Mammary epithelial cell (primary cell): ENCODE results near the gene COLQ.

Experiments
- EZH2 ChIP-seq: IDR thresholded peaks from 2 replicates; pipeline ENCODE4 v1.6.1; 2012; ENCODE audit warnings: low read length, inconsistent platforms, borderline replicate concordance
- TF ChIP-seq, protein P1 (sequence below), 2 donors: IDR thresholded peaks in 1 of 2; conservative IDR thresholded peaks in 1 of 2; 2 replicates each; pipeline ENCODE4 v1.5.1; 2011 to 2012; ENCODE audit warnings: inconsistent platforms in 2 of 2, low read length in 2 of 2, mild to moderate bottlenecking in 2 of 2, control low read depth in 1 of 2, low read depth in 1 of 2; ENCODE audit not compliant: insufficient read depth in 1 of 2; ENCODE audit errors: extremely low read depth in 1 of 2

DNA sequence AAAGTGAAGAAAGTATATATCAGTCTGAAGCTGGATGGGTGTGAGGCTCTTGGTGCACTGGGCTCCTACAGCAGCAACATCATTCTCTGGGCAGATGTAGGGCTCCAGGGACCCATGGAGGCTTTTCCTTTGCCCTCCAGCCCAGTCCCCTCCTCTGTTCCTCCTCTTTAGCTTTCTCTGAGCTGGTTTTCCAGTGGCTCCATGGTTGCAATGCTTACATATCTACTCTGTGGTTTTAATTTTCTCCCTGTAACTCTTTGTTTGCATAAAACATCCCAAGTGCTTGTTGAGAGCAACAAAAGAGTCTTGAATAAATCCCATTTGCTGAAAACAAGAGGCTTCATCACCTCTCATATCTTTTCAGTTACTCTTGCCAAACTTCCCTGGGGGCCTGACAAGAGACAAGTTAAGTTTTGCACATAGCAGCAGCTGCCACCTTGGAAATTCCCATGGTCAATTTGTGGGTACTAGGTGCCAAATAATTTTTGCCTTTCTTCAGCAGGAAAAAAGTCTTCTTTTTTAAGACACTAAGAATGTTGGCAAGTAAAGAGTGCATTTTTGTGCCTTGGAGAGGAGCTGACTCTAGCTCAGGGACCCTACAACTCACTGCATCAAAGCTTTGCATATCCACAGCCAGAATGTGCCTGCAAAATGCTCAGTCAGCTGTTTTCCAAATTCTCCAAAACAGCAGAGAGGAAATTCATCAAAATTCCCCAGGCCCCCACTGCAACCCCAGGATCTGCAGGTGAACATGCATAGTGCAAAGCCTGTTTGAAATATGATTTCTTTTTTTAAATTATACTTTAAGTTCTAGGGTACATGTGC, 41.9 kb downstream of the COLQ start:
- TF ChIP-seq, protein P1, sequence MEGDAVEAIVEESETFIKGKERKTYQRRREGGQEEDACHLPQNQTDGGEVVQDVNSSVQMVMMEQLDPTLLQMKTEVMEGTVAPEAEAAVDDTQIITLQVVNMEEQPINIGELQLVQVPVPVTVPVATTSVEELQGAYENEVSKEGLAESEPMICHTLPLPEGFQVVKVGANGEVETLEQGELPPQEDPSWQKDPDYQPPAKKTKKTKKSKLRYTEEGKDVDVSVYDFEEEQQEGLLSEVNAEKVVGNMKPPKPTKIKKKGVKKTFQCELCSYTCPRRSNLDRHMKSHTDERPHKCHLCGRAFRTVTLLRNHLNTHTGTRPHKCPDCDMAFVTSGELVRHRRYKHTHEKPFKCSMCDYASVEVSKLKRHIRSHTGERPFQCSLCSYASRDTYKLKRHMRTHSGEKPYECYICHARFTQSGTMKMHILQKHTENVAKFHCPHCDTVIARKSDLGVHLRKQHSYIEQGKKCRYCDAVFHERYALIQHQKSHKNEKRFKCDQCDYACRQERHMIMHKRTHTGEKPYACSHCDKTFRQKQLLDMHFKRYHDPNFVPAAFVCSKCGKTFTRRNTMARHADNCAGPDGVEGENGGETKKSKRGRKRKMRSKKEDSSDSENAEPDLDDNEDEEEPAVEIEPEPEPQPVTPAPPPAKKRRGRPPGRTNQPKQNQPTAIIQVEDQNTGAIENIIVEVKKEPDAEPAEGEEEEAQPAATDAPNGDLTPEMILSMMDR (conservative IDR thresholded peaks at IDR 0.05 in 1 of 2, IDR thresholded peaks at IDR 0.05 in 1 of 2; ENCODE audit: extremely low read depth in 1 of 2, insufficient read depth in 1 of 2, low read depth in 1 of 2, low read length in 2 of 2): no peak
- TF ChIP-seq EZH2: no peak
